NCI-H510A treated with DMSO at 0.1 percent for 48 hours (cell line): Measurements from ENCODE around the gene LRRC75A.

Experiments used
- DNase-seq: peaks from one replicate; lab custom pipeline; 2025; lab: John Stamatoyannopoulos, UW

Gene LRRC75A

DNA sequence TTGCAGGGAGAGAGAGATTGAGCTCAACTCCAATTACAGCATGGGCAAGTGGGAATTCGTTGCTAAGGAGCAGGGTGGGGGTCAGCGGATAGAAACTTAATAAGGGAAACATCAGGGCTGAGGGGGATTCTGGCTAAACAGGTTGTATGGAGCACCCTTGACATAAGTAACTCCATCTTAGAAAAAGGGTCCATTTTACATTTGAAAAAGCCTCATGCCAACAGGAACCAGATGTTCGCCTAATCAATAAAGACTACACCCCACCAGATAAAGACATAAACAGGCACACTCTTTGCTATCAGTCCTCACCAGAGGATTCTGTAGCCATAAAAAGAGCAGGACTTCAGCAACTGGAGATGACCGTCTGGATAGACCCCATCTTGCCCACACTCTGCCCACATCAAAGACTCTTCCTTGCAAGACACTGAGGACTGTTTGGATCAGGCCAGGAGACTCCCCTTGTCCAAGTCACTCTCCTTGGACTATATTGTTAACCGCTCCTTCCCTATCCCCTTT is 1.6 kb upstream of the LRRC75A start:
- DNase-seq = no peak

DNA sequence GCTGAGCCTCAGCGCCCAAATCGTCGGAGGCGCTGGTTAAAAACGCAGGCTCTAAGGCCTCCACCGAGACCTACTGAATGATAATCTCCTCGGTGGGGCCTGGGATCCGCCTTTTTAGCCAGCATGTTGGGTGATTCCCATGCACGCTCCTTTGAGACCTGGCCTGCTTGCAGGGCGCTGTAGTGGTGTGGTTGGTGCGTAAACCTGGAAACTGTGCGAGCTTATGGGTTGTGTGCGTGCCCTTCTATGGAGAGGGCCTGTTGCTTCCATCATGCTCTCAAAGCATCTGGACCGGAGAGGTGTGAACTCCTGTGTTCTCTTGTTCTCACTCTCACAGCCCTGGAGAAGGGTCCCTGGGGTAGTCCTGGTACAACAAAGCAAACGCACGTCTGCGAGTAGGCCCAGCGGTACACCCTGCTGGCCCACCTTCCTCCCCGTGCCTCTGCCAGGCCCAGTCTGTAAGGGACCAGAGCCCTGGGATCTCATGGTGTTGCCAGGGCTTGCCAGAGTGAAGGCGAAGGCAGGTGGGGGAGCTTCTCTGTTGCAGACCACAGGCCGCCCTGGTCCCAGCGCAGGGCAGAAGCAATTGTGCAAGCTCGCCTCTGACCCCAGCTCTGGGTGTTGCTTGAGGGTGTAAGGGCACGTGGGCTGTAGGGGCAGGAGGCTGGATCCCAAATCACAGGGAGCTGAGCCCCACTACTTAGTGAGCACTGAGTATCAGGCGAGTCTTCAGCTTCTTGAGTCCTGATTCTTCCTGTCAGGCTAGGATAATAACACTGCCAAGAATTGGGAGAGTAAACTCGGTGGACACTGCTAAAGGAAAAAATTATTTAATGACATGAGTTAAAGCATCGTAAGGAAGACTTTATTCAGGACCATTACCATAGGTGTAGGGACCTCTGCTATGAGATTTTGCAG is 879 bp upstream of the LRRC75A start:
- no peak for DNase-seq

DNA sequence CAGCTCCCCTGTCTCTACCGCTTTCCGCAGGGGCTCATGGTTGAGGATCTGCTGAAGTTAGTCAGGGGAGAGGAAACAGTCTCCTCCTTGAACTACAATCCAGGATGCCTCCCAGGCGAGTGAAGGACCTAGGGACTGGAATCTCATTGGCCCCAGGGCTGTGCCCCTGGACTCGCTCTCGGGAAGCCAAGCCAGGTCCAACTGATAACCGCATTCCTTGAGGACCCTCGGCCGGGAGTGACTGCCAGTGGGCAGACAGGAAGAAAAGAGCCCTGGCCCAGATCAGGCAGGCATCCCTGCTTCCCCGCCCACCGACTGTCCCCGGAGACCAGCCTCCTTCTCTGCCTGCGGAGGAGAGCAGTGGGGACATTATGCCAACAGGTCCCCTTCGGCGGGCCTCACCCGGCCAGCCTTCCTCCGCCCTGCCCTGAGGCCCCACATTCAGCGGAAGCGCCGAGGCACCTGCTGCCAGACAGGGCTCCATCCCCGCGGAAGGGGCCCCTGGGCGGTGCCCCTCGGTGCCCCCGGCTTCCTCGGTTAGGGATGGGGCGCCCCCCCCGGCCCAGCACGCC is 776 bp downstream of the LRRC75A start:
- no peak for DNase-seq

DNA sequence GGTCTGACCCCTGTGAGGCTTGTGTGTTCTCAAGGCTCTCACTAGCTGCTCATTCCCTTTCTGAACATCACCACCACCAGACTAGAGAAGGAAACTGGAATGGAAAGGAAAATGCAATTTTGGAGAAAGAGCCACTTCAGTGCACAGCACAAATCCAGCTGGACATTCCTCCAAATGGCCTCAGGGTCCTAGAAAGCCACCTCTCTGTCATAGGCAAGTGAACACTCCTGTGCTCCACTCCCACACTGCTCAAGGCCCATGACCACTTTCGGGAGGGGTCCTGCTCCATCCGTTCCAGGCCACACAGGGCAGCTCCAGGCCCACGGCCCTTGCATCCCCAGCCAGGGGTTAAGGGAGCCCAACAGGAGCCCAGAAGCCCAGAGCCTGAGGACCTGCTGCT is 2.6 kb downstream of the LRRC75A start:
- no peak for DNase-seq

DNA sequence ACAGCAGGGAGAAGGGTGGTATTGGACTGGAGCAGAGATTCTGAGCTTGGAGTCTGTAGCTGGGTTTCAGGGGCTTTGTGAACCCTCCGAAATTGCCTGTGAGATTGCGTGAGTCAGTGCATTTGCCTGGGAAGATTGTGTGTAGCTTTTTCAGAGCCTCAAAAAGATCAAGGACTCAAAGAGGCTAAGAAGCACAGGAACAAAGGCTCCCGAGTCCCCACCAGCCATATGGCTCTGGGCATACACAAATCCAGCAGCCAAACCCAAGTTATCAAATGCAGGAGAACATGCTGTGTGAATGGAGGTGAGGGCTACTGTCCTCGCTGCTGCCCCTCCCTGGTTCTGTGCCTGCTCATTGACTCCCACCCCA is 3.0 kb downstream of the LRRC75A start:
- no peak for DNase-seq

DNA sequence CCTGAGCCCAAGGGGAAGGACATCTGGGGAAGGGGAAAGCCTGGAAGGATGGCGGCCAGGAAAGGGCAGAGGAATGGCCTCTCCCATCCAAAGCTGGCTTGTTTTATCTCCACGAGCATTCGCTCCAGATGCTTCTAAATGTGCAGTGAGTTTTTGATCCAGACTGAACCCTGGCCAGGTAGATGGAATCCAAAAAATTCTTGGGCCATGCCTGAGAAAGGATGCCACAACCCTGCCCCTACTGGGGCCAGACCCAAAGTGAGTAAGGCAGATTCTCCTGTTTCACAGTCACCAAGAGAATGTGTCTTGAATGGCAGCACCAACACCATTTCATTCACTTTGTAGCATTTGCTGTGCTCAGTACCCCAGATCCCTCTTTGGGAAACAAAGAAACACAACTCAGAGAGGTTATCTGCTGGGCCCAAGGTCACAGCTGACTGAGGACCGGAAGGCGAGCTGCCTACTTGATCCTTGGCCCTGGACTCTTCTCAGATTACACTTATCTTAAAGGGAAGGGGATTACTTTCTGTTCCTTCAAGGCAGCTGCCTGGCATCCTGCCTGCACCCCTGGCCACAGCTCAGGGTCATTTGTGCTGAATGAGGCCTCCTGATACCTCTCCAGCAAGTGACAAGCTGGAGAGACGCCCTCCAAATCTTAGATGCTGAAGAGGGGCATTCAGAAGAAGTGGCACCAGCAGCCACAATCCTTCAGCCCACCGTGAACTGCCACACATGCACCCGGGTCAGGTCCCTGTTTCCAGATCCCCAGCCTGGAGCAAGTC is 3.6 kb downstream of the LRRC75A start:
- no peak for DNase-seq

DNA sequence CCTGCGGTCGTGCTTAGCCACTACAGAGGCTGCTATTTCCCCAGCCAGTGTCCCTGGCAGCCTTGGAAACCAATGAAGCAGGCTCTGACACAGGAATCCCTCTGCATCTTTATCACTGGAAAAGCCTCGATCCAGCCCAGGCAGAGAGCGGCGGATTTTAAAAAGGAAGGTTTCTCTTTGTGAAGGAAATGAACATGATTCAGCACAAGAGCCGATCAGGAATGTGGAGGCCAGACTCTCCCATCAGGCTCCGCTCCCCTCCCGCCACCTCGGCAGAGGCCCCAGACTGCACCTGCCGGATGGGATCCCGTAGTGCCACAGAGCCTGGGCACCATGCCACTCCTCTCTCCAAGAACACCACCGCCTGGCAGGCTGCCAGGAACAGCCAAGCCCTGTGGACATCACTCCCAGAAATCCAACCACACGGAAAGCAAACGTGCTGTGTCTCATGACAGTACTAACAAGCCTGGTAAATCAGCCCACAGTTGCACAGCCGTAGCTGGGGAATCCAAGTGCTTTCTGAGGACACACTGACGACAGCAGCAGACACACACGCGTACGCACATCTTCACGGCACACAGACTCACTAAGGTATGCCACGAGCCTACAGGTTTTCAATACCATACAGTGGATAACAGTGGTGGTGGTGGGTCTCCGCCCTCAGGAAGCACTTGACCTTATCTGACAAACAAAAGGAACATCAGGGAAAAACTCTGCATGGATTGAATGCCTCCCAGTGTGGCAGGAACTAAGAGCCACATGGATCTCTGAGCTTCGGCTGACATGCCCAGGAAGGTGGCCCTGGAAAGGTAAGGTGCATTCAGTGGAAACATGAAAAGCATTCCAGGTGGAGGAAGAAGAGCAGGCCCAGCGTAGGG is 5.4 kb downstream of the LRRC75A start:
- peak; percentile 97 for DNase-seq

DNA sequence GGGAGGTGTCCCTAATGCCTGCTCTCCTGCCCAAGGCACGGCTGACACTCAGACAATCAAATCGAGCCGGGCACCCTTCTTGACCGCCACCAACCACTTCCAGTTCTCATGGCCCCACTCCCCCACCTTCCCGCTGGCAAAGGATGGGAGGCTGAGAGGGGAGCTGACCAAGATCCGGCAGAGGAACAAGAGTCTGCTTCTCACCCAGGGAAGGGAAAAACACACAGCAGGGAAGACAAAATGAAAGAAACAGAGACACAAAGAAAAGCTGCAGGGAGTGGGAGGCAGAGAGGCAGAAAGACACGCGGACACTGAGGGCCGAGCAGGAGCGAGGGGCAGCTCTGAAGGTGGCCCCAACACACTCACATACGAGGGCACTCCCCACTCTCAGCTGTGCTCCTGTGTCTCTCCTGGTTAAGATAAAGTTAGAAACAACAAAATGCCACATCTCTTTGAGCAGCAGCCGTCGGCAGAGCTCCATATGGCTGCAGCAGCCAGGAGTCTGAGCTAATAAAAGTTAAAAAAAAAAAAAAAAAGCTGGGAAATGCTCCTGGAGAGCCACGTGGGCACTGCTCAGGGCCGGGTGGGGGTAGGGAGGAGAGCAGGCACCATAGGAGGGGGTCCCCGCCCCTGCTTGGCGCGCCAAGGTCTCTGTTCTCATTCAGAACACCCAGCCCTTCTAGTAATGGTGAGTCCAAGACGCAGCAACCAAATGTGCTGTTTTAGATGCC is 7.4 kb downstream of the LRRC75A start:
- DNase-seq = no peak

DNA sequence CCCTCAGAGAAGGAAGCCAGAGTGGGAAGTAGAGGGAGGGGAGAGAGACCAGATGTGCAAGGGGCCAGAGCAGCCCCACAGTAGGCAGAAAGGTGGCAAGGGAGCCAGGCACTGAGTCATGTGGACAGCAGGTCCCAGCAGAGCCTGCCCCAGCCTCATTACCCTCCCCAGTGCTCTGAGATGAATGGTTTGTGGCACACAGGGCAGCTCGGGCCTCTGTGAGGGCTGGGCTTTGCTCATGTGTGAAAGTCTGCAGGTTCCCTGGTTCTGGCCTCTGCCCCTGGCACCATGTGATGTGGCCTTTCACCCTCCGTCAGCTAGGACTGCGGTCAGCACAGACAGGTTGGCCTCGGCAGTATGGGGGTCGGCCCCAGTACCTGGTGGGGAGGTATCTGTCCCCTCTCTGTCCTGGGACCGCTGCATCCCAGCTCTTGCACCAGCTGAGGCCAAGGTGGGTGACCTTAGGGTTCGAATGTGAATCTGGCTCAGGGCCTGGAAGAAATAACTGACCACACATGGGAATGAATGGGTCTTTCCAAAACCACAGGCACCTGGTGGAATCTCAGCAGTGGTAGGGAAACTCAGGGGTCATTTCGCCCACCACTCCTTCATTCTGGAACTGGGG is 8.9 kb downstream of the LRRC75A start:
- no peak for DNase-seq

DNA sequence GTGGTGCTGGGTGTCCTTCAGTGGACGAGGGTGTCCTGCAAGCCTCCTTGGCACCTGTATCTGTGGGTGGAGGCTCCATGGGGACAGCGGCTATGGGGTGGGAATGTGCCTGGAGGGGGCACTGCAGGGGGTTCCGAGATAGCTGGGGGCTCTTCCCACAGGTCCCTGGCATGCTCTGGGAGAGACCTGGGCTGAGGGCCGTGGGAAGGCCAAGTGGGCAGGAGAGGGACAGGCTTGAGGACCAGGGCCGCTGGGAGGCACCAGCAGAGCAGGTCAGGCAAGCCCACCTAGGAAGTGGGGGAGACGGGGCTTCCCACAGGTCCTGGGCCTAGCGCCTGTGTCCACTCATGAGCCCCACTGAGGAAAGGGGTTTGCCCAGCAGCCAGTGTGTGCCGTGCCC is 9.7 kb downstream of the LRRC75A start:
- DNase-seq = no peak

DNA sequence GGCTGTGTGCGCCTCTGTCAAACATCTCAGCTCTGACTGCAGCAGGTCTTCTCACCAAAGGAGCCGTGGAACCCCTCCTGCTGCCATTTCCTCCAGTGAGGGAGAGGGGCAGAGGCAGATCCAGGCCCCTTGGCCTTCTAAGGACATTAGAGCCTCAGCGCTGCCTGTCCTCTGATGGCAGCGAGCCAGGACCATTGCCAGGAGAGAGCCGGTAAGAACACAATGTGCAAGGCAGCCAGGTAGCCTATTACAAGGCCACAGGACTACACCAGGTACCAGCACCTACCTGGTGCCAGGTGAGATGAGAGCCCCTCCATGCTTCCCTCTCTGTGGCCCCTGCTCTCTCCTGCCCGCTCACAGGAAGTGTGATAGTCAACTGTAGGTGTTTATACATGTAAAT is 11.0 kb downstream of the LRRC75A start:
- no peak for DNase-seq

DNA sequence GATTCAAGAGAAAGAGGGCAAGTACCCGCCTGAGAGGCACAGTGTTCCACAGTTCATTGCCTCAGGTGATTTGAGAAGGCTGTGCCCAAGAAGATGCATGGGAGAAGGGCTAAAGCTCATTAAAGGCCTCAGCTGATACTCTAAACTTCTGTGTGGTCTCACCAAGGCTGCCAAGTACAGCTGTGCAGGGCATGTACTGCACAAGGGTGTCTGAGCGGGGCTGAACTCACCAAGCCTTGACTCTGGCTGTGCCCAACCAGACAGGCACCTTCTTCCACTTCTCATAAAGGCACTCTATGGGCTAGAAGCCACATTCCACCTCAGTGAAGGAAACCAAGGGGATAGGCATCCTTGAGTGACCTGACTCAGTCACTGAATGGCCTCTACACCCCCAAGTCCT is 12.7 kb downstream of the LRRC75A start:
- no peak for DNase-seq

DNA sequence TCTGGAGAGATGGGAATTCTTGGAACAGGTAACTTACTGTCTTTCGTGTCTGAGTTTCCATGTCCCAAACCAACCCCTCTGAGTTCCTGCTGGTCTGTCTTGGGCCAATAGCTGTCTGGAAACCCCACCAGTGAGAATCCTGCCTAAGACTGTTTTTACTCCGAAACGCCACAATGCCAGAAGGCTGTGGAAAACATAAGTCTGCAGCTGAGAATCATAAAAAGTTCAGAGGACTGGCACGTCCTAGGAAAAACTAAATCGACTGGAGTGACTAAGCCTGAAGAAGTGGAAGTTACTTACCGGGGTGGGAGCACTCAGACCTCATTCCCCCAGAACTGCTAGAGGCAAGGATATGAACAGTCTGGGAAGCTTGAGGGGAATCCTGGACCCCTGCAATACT is 13.3 kb downstream of the LRRC75A start:
- DNase-seq = no peak

DNA sequence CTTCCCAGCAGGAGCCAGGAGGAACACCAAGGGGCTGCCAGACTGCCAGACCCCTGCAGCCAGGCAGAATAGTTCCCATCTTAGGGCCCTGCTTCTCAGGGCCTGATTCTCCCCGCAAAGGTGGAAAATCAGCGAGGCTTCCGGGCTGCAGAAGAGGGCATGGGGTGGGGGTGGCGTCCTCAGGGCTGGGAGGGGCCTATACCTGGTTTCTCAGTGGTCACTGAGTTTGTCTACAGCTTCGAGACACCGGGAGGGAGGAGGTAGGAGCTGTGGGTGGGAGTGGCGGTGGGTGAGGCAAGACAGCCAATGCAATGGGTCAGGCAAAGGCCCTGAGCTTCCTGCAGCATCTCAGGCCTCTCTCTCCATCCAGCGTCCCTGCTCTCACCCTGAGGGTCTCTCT is 14.3 kb downstream of the LRRC75A start:
- DNase-seq = no peak

DNA sequence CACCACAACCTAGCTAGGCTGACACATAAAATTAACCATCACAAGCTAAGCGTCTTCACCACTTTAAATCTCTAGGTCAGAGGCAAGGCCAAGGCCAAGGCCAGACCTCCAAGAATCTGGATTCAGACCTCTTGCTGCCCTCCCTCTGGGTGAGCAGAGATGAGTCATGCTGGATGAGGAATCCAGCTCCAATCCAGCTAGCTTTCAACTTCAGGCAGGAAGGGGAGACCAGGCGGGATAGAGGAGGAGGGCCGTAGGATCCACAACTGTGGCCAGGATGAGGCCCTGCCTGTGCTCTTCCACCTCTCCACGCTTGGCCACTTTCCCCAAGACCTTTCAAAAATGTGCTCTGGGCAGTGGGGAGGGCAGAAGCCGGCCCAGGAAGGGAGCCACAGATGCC is 14.7 kb downstream of the LRRC75A start:
- DNase-seq = no peak

DNA sequence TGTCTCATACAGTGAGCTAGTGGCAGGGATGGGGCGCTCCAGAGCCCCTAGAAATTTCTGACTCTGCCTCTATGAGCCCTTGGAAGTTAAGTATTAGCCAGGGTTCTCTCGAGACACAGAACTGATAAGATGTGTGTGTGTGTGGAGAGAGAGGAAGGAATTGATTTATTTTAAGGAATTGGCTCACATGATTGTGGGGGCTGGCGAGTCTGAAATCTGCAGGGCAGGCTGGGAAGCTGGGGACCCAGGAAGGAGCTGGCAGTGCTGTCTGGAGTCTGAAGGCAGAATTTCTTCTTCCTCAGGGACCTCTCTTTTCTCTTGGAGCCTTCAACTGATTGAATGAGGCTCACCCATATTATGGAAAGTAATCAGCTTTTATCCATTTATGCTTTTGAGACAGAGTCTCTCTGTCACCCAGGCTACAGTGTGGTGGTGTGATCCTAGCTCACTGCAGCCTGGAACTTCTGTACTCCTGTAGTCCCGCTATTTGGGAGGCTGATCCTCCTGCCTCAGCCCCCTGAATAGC is 16.8 kb downstream of the LRRC75A start:
- no peak for DNase-seq

DNA sequence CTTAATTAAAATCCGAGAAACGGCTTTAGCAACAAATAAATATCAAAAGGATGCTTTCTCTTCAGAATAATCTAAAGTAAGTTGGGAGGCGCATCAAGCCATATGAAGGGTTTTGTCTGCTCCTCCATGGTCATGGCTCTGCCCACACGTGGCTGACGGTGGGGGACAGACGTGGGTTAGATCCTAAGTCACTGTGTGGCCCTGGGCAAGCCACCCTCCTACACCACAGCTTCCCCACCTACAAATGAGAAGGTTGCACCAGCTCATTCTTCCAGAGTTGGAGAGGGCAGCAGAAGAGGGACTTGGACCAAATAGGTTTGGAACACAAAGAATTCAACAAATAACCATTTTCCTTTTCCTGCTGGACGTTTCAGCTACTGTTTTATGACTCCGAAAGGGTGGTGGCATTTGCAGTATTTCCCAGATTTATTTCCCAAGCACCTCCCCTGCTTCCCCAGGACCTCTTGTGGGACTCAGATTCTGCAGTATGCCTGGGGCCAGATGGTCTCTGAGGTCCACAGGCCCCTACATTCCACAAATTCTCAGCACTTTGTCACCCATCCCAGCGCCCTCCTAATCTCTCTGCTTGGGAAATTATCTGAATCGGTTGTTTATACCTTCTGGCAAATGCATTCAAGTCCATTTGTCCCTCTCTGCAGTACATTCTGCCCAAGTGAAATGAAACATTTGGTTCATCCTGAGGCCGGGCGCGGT is 17.8 kb downstream of the LRRC75A start:
- DNase-seq = no peak

DNA sequence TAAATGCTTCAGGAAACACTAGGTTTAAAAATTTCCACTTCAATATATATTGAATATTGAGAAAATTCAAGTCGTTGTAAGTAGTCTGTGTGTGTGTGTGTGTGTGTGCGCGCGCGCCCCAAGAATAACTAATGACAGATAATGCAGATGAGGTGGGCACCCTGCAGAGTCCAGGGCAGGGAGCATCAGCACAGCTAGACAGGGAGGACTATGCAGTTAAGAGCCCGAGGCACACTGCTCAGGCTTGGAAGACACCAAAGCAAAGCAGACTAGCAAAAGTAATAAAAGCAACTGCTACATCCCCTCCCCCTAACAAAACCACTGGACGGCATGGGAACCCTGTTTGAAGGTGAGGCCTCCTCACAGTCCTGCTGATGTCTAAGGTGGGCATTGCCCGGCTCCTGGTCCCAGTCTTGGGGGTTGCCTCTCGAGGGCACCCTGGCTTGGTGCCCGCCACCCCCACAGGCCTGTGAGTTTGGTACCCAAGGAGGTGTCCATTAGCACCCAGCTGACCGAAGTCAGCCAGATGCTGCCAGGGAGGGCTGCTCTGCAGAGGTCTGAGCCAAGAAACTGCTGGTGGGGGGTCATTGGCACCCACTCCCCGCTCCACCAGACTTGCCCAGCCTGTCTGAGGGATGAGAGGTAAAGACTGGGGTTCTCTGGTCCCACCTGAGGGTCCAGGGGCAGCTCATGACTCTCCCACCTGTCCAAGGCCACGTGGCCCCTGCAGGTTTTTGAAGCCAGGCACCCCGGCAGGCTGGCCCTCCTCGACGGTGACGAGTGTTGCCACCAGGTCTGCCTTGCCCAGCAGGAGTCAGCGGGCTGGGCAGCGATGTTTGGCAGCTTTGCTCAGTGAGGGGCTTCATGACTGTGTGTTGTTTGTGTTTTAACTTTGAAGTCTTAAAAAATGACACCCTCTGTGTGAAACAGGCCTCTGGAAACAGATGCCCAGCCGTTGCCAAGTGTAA is 18.7 kb downstream of the LRRC75A start:
- no peak for DNase-seq

DNA sequence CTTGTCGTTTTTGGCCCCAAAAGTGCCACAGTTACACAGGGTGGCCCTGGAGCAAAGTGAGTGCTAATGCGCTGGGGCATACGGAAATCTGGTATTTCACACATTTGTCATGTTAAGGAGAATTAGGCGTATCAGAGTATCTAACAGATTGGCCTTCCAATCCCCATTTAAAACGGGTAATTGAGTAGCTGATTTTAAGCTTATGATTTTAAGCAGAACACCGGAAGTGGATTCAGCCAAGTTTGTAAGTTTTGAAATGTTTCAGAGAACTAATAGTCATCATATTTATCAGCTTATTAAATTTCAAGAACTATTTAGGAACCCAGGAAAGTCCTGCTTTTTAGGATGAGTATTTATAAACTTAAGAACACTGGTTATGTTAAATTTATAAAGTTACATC is 19.5 kb downstream of the LRRC75A start:
- no peak for DNase-seq
